ENCODE results near the gene EPB41L3.
"Not testable (repeated sequence)": the region's sequence is repeated elsewhere in the genome, so short reads cannot be mapped to it uniquely, and the experiment has no call there.

Gene EPB41L3

GRCh38 chr18:5490753-5491480, 52.9 kb downstream of the EPB41L3 start:
- no peak for DNase-seq

- no peak for DNase-seq
These were observed 55.0 kb downstream of the EPB41L3 start for GRCh38 chr18:5488844-5489243.

GRCh38 chr18:5488044-5488443, 55.8 kb downstream of the EPB41L3 start:
- DNase-seq: not testable (repeated sequence)

GRCh38 chr18:5484526-5484925, 59.3 kb downstream of the EPB41L3 start:
- no peak for DNase-seq

GRCh38 chr18:5481621-5482020, 62.2 kb downstream of the EPB41L3 start:
- no peak for DNase-seq

- DNase-seq: no peak
These were observed 65.5 kb downstream of the EPB41L3 start for GRCh38 chr18:5478261-5478660.

- DNase-seq: peak; percentile 55
These were observed 66.6 kb downstream of the EPB41L3 start for GRCh38 chr18:5476961-5477800.

- no peak for DNase-seq
These were observed 68.5 kb downstream of the EPB41L3 start for GRCh38 chr18:5475267-5475666.

GRCh38 chr18:5469340-5469739, 74.5 kb downstream of the EPB41L3 start:
- DNase-seq: no peak

GRCh38 chr18:5468394-5468793, 75.4 kb downstream of the EPB41L3 start:
- DNase-seq: no peak

GRCh38 chr18:5467671-5468070, 76.1 kb downstream of the EPB41L3 start:
- no peak for DNase-seq

GRCh38 chr18:5466256-5466655, 77.5 kb downstream of the EPB41L3 start:
- DNase-seq: no peak

- DNase-seq: no peak
These were observed 79.5 kb downstream of the EPB41L3 start for GRCh38 chr18:5464251-5464650.

- DNase-seq: no peak
These were observed 80.0 kb downstream of the EPB41L3 start for GRCh38 chr18:5463831-5464230.

GRCh38 chr18:5463390-5463789, 80.4 kb downstream of the EPB41L3 start:
- peak; percentile 86 for DNase-seq

- DNase-seq: no peak
These were observed 81.6 kb downstream of the EPB41L3 start for GRCh38 chr18:5462227-5462626.

GRCh38 chr18:5461041-5461440, 82.8 kb downstream of the EPB41L3 start:
- peak; percentile 47 for DNase-seq

GRCh38 chr18:5457462-5457957, 86.3 kb downstream of the EPB41L3 start:
- no peak for DNase-seq

- peak; percentile 52 for DNase-seq
These were observed 87.0 kb downstream of the EPB41L3 start for GRCh38 chr18:5456577-5457461.

GRCh38 chr18:5455674-5456073, 88.1 kb downstream of the EPB41L3 start:
- peak; percentile 79 for DNase-seq

- no peak for DNase-seq
These were observed 90.8 kb downstream of the EPB41L3 start for GRCh38 chr18:5452943-5453443.

- no peak for DNase-seq
These were observed 91.9 kb downstream of the EPB41L3 start for GRCh38 chr18:5451871-5452270.

GRCh38 chr18:5451150-5451549, 92.6 kb downstream of the EPB41L3 start:
- DNase-seq: peak; percentile 27
